Naive B cell (primary cell): ENCODE measurements around the gene MTHFD1L. TPM values are rescaled to one million over a fixed set of nuclear protein-coding genes. Genes with fewer than 3 reads are reported as not detected.
"Not testable (repeated sequence)": the region's sequence is repeated elsewhere in the genome, so short reads cannot be mapped to it uniquely, and the experiment has no call there.

Source experiments
- ATAC-seq, 2 donors: fragments of 150-1000 bp; cut with Tn5 transposase; 2 replicates each; pipeline ENCODE4 v1.10.0; 2021; ENCODE audit warnings: low read depth in 2 of 2, mild to moderate bottlenecking in 2 of 2, moderate library complexity in 2 of 2
- DNase-seq: peaks from one replicate; pipeline ENCODE4 v3.0.0; 2022
- H3K27ac Mint-ChIP-seq, 6 donors: one replicate each; pipeline ENCODE4 v1.8.0; 2020 to 2022; ENCODE audit warnings: mild to moderate bottlenecking in 6 of 6, mixed read lengths in 6 of 6, moderate library complexity in 5 of 6, inconsistent platforms in 2 of 6
- H3K27me3 Mint-ChIP-seq, 3 donors: one replicate each; pipeline ENCODE4 v1.8.0; 2021 to 2022; ENCODE audit warnings: mixed read lengths in 3 of 3, mild to moderate bottlenecking in 1 of 3
- H3K36me3 Mint-ChIP-seq, 2 donors: one replicate each; pipeline ENCODE4 v1.8.0; 2020 to 2022; ENCODE audit warnings: mixed read lengths in 2 of 2, inconsistent platforms in 1 of 2, mild to moderate bottlenecking in 1 of 2
- H3K4me1 Mint-ChIP-seq, 3 donors: one replicate each; pipeline ENCODE4 v1.8.0; 2020 to 2022; ENCODE audit warnings: mixed read lengths in 3 of 3, inconsistent platforms in 1 of 3, mild to moderate bottlenecking in 1 of 3, moderate library complexity in 1 of 3
- H3K4me3 Mint-ChIP-seq, 8 donors: one replicate each; pipeline ENCODE4 v1.8.0; 2020 to 2022; ENCODE audit warnings: mild to moderate bottlenecking in 8 of 8, mixed read lengths in 8 of 8, moderate library complexity in 8 of 8, inconsistent platforms in 2 of 8
- H3K9me3 Mint-ChIP-seq, 7 donors: one replicate each; pipeline ENCODE4 v1.8.0; 2020 to 2022; ENCODE audit warnings: mixed read lengths in 7 of 7, mild to moderate bottlenecking in 5 of 7, inconsistent platforms in 2 of 7, moderate library complexity in 1 of 7
- polyA plus RNA-seq, 6 donors: library from polyadenylated mRNA; unstranded; fragments of 300-500 nt; fragmentation: Illumina TruSeq; gene quantifications; one replicate each; pipeline ENCODE4 v1.2.3, GENCODE V29; 2021; ENCODE audit warnings: low read depth in 6 of 6

MTHFD1L gene
- polyA plus RNA-seq, 6 donors from 2014 or later: 0.45 to 2.5 (median 1.5) TPM

GRCh38 chr6:151075930-151076555, 210.5 kb downstream of the MTHFD1L start:
- ATAC-seq: no peak
- Mint-ChIP-seq H3K27me3 (no peaks in the 10 kb centered on the region), H3K36me3 (peaks cover 10 to 41% of the 10 kb centered on the region in 2 donors), H3K27ac (no peak overlapping the region), H3K4me1 (peaks cover 10 to 17% (median 14%) of the 10 kb centered on the region in 3 donors), H3K9me3 (peaks cover 0 to 26% (median 19%) of the 10 kb centered on the region in 7 donors), H3K4me3 (no peak overlapping the region)
- no peak for DNase-seq

GRCh38 chr6:151078655-151079054, 213.2 kb downstream of the MTHFD1L start:
- Mint-ChIP-seq H3K36me3 (peaks cover 10 to 25% of the 10 kb centered on the region in 2 donors), H3K27me3 (no peaks in the 10 kb centered on the region), H3K4me1 (peaks cover under 1 to 2% (median under 1%) of the 10 kb centered on the region in 3 donors), H3K4me3 (no peak overlapping the region), H3K9me3 (peaks cover 0 to 21% (median 15%) of the 10 kb centered on the region in 7 donors), H3K27ac (peak overlapping the region in 1 of 6 donors; percentile 66)
- DNase-seq: no peak
- no peak for ATAC-seq

GRCh38 chr6:151081656-151082055, 216.2 kb downstream of the MTHFD1L start:
- Mint-ChIP-seq H3K9me3 (peaks cover 0 to 8% (median 4%) of the 10 kb centered on the region in 7 donors), H3K4me3 (no peak overlapping the region), H3K27ac (no peak overlapping the region)

GRCh38 chr6:151082079-151082478, 216.6 kb downstream of the MTHFD1L start:
- H3K36me3 Mint-ChIP-seq: peaks cover 2 to 8% of the 10 kb centered on the region in 2 donors
- no peak overlapping the region for H3K27ac Mint-ChIP-seq
- DNase-seq (no peak), ATAC-seq (no peak)
- peaks cover 0 to 5% (median under 1%) of the 10 kb centered on the region in 7 donors for H3K9me3 Mint-ChIP-seq
- no peaks in the 10 kb centered on the region for H3K27me3 Mint-ChIP-seq
- H3K4me1 Mint-ChIP-seq: no peaks in the 10 kb centered on the region
- H3K4me3 Mint-ChIP-seq: no peak overlapping the region

More at GRCh38 chr6:151081656-151082055, 216.2 kb downstream of the MTHFD1L start:
- ATAC-seq (no peak), DNase-seq (no peak)
- peaks cover 5 to 8% of the 10 kb centered on the region in 2 donors for H3K36me3 Mint-ChIP-seq
- no peaks in the 10 kb centered on the region for H3K4me1 Mint-ChIP-seq
- no peaks in the 10 kb centered on the region for H3K27me3 Mint-ChIP-seq

- ATAC-seq: no peak
- peak overlapping the region in 1 of 6 donors; percentile 11 for H3K27ac Mint-ChIP-seq
These were observed 218.8 kb downstream of the MTHFD1L start for GRCh38 chr6:151084275-151084674.

GRCh38 chr6:151087055-151087454, 221.6 kb downstream of the MTHFD1L start:
- not testable (repeated sequence) for DNase-seq, H3K4me1 Mint-ChIP-seq, H3K9me3 Mint-ChIP-seq, ATAC-seq, H3K27me3 Mint-ChIP-seq, H3K36me3 Mint-ChIP-seq, H3K4me3 Mint-ChIP-seq, H3K27ac Mint-ChIP-seq

More at GRCh38 chr6:151084275-151084674, 218.8 kb downstream of the MTHFD1L start:
- Mint-ChIP-seq H3K4me3 (no peak overlapping the region), H3K4me1 (no peaks in the 10 kb centered on the region), H3K9me3 (no peaks in the 10 kb centered on the region), H3K36me3 (peaks cover 0 to under 1% of the 10 kb centered on the region in 2 donors), H3K27me3 (no peaks in the 10 kb centered on the region)
- DNase-seq: no peak

GRCh38 chr6:151087861-151088598, 222.5 kb downstream of the MTHFD1L start:
- Mint-ChIP-seq H3K36me3 (peaks cover 6 to 7% of the 10 kb centered on the region in 2 donors), H3K9me3 (no peaks in the 10 kb centered on the region), H3K27me3 (no peaks in the 10 kb centered on the region), H3K27ac (no peak overlapping the region), H3K4me3 (no peak overlapping the region), H3K4me1 (no peaks in the 10 kb centered on the region)
- no peak for DNase-seq
- no peak for ATAC-seq

GRCh38 chr6:151088599-151088935, 223.1 kb downstream of the MTHFD1L start:
- Mint-ChIP-seq H3K36me3 (peaks cover 9 to 11% of the 10 kb centered on the region in 2 donors), H3K4me1 (no peaks in the 10 kb centered on the region), H3K9me3 (no peaks in the 10 kb centered on the region), H3K27ac (no peak overlapping the region), H3K4me3 (no peak overlapping the region), H3K27me3 (no peaks in the 10 kb centered on the region)
- no peak for DNase-seq
- no peak for ATAC-seq

GRCh38 chr6:151088963-151089362, 223.5 kb downstream of the MTHFD1L start:
- DNase-seq: no peak
- Mint-ChIP-seq H3K27ac (no peak overlapping the region), H3K36me3 (peaks cover 9 to 15% of the 10 kb centered on the region in 2 donors), H3K4me1 (no peaks in the 10 kb centered on the region), H3K9me3 (no peaks in the 10 kb centered on the region), H3K27me3 (no peaks in the 10 kb centered on the region), H3K4me3 (no peak overlapping the region)
- no peak for ATAC-seq

- H3K27me3 Mint-ChIP-seq: no peaks in the 10 kb centered on the region
- ATAC-seq: no peak
- no peaks in the 10 kb centered on the region for H3K9me3 Mint-ChIP-seq
- no peak overlapping the region for H3K4me3 Mint-ChIP-seq
- H3K4me1 Mint-ChIP-seq: no peaks in the 10 kb centered on the region
- no peak overlapping the region for H3K27ac Mint-ChIP-seq
- H3K36me3 Mint-ChIP-seq: peaks cover 9 to 18% of the 10 kb centered on the region in 2 donors
- no peak for DNase-seq
These were observed 224.5 kb downstream of the MTHFD1L start for GRCh38 chr6:151089978-151090377.

GRCh38 chr6:151091571-151091970, 226.1 kb downstream of the MTHFD1L start:
- H3K27ac Mint-ChIP-seq: peak overlapping the region in 1 of 6 donors; percentile 46
- ATAC-seq: no peak
- H3K4me1 Mint-ChIP-seq: no peaks in the 10 kb centered on the region
- H3K9me3 Mint-ChIP-seq: no peaks in the 10 kb centered on the region
- peaks cover 9 to 23% of the 10 kb centered on the region in 2 donors for H3K36me3 Mint-ChIP-seq
- H3K4me3 Mint-ChIP-seq: no peak overlapping the region
- H3K27me3 Mint-ChIP-seq: no peaks in the 10 kb centered on the region
- no peak for DNase-seq

GRCh38 chr6:151092591-151092990, 227.1 kb downstream of the MTHFD1L start:
- Mint-ChIP-seq H3K4me3 (no peak overlapping the region), H3K4me1 (no peaks in the 10 kb centered on the region), H3K36me3 (peaks cover 9 to 29% of the 10 kb centered on the region in 2 donors), H3K9me3 (peaks cover 0 to 3% (median 0%) of the 10 kb centered on the region in 7 donors), H3K27ac (peak overlapping the region in 1 of 6 donors; percentile 74), H3K27me3 (no peaks in the 10 kb centered on the region)
- DNase-seq (no peak), ATAC-seq (no peak)

- Mint-ChIP-seq H3K36me3 (peaks cover 9 to 29% of the 10 kb centered on the region in 2 donors), H3K27ac (peak overlapping the region in 1 of 6 donors; percentile 15), H3K4me1 (no peaks in the 10 kb centered on the region), H3K9me3 (peaks cover 0 to 3% (median 0%) of the 10 kb centered on the region in 7 donors), H3K27me3 (no peaks in the 10 kb centered on the region), H3K4me3 (no peak overlapping the region)
- DNase-seq: no peak
- ATAC-seq: no peak
These were observed 228.2 kb downstream of the MTHFD1L start for GRCh38 chr6:151093706-151094105.
